Ascending aorta (tissue), 2 donors: ENCODE data around the gene TTR. TPM values are rescaled to one million over a fixed set of nuclear protein-coding genes. Genes with fewer than 3 reads are reported as not detected.

Experiments used
- DNase-seq, 2 donors: peaks; one replicate each; pipeline ENCODE4 v3.0.0-alpha.2; 2019; ENCODE audit warnings: low spot score in 2 of 2
- H3K27ac ChIP-seq, 2 donors: fragments of 200-600 bp; sonication (generic); one replicate each; pipeline ENCODE4 v1.5.1; 2016 to 2017; ENCODE audit warnings: mild to moderate bottlenecking in 1 of 2
- H3K27me3 ChIP-seq: fragments of 200-600 bp; sonication (generic); one replicate; pipeline ENCODE4 v1.5.1; 2017
- H3K36me3 ChIP-seq, 2 donors: fragments of 200-600 bp; sonication (generic); one replicate each; pipeline ENCODE4 v1.5.1; 2016
- H3K4me1 ChIP-seq, 2 donors: fragments of 200-600 bp; sonication (generic); one replicate each; pipeline ENCODE4 v1.5.1; 2016 to 2017; ENCODE audit warnings: mild to moderate bottlenecking in 1 of 2
- H3K4me3 ChIP-seq, 2 donors: fragments of 200-600 bp; sonication (generic); one replicate each; pipeline ENCODE4 v1.5.1; 2016 to 2017; ENCODE audit warnings: mild to moderate bottlenecking in 1 of 2
- H3K9me3 ChIP-seq, 2 donors: fragments of 200-600 bp; sonication (generic); one replicate each; pipeline ENCODE4 v1.5.1; 2016
- CTCF ChIP-seq, 3 experiments: fragments of 200-600 bp in 2 of 3; fragments of 450-650 bp in 1 of 3; sonication (generic) in 2 of 3; IDR thresholded peaks; one replicate each; pipeline ENCODE4 v1.5.1; 2016 to 2019; ENCODE audit warnings: antibody characterized with exemption in 3 of 3, mild to moderate bottlenecking in 1 of 3, moderate library complexity in 1 of 3
- intact Hi-C: fragments of 100-400 bp; cut with DNase I; formaldehyde crosslinking; loops from one replicate; pipeline ENCODE4 v1.15.1; 2023
- total RNA-seq: library from RNA; depleted of rRNA; stranded (reverse); fragments of >200 nt; gene quantifications from one replicate; pipeline ENCODE4 v1.1.0, GENCODE V29; 2016

The TTR gene
- total RNA-seq, 1 donor from 2014 or later, result 5.2 TPM

DNA sequence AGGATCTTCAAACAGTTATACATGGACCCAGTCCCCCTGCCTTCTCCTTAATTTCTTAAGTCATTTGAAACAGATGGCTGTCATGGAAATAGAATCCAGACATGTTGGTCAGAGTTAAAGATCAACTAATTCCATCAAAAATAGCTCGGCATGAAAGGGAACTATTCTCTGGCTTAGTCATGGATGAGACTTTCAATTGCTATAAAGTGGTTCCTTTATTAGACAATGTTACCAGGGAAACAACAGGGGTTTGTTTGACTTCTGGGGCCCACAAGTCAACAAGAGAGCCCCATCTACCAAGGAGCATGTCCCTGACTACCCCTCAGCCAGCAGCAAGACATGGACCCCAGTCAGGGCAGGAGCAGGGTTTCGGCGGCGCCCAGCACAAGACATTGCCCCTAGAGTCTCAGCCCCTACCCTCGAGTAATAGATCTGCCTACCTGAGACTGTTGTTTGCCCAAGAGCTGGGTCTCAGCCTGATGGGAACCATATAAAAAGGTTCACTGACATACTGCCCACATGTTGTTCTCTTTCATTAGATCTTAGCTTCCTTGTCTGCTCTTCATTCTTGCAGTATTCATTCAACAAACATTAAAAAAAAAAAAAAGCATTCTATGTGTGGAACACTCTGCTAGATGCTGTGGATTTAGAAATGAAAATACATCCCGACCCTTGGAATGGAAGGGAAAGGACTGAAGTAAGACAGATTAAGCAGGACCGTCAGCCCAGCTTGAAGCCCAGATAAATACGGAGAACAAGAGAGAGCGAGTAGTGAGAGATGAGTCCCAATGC is 4.6 kb downstream of the TTR start:
- Histone ChIP-seq H3K9me3 (no peaks in the 10 kb centered on the region), H3K36me3 (no peaks in the 10 kb centered on the region), H3K27ac (no peak overlapping the region), H3K4me1 (no peaks in the 10 kb centered on the region), H3K27me3 (no peaks in the 10 kb centered on the region), H3K4me3 (no peak overlapping the region)
- intact Hi-C loops, result no loop called here
- no peak for DNase-seq
- no peak for TF ChIP-seq CTCF (IDR thresholded peaks at IDR 0.05)

GRCh38 chr18:31598021-31598805 is 6.5 kb downstream of the TTR start:
- DNase-seq, result no peak
- intact Hi-C loops, result no loop called here
- Histone ChIP-seq H3K4me1 (no peaks in the 10 kb centered on the region), H3K27me3 (no peaks in the 10 kb centered on the region), H3K27ac (no peak overlapping the region), H3K9me3 (no peaks in the 10 kb centered on the region), H3K4me3 (no peak overlapping the region), H3K36me3 (no peaks in the 10 kb centered on the region)
- TF ChIP-seq CTCF (IDR thresholded peaks at IDR 0.05), result no peak

DNA sequence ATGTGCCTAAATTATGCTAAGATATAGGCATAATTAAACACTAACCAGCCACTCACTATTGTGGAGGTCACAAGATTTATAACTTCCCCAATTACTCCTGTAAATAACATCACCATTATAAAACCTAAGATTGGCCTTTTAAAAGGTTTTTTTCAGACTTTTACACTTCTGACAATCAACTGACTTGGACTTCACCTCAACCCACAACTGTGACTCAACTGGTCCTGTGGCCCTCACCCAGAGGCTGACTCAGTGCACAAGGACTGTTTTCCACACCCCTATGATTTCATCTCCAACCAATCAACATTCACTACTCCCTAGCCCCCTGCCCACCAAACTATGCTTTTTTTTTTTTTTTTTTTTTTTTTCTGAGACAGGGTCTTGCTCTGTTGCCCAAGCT is 11.6 kb downstream of the TTR start:
- Histone ChIP-seq H3K4me3 (no peak overlapping the region), H3K27me3 (no peaks in the 10 kb centered on the region), H3K9me3 (no peaks in the 10 kb centered on the region), H3K36me3 (no peaks in the 10 kb centered on the region), H3K27ac (no peak overlapping the region), H3K4me1 (no peaks in the 10 kb centered on the region)
- intact Hi-C loops, result no loop called here
- no peak for TF ChIP-seq CTCF (IDR thresholded peaks at IDR 0.05)
- DNase-seq, result no peak

DNA sequence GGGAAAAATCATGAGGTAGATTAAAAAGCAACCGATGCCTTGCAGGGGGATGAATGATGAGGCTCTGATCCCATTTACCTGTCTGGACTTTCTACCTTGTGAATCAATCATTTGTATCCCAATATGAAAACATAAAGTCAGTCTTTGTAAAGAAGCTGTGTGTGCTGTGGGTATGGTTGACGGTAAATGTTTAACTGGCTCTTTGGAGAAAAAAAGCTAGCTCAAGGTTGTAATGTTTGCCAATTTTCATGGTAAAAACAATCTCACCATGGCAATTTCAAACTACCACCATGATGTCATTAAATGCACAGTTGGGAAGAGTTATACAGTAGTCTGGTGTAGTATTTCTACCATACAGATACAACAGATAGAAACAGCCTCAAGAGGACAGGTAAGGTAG is 14.6 kb downstream of the TTR start:
- H3K36me3 ChIP-seq, result no peaks in the 10 kb centered on the region
- no peaks in the 10 kb centered on the region for H3K9me3 ChIP-seq
- H3K4me1 ChIP-seq, result no peaks in the 10 kb centered on the region
- intact Hi-C loops, result no loop called here
- no peaks in the 10 kb centered on the region for H3K27me3 ChIP-seq
- TF ChIP-seq CTCF (IDR thresholded peaks at IDR 0.05), result no peak
- no peak for DNase-seq
- no peak overlapping the region for H3K4me3 ChIP-seq
- no peak overlapping the region for H3K27ac ChIP-seq

GRCh38 chr18:31607384-31607783 is 15.7 kb downstream of the TTR start:
- no peak overlapping the region for H3K27ac ChIP-seq
- H3K36me3 ChIP-seq, result no peaks in the 10 kb centered on the region
- no peak for DNase-seq
- no peak for TF ChIP-seq CTCF (IDR thresholded peaks at IDR 0.05)
- no peaks in the 10 kb centered on the region for H3K9me3 ChIP-seq
- H3K27me3 ChIP-seq, result no peaks in the 10 kb centered on the region
- intact Hi-C loops, result no loop called here
- H3K4me3 ChIP-seq, result no peak overlapping the region
- H3K4me1 ChIP-seq, result no peaks in the 10 kb centered on the region
